GM08714 (cell line): Measurements from ENCODE around the gene PRMT7.

Source experiments
- H3K4me3 ChIP-seq: fragments of 200-500 bp; sonication (Bioruptor generic); 2 replicates; pipeline ENCODE4 v1.5.1; 2014; ENCODE audit warnings: mild to moderate bottlenecking, low read length, inconsistent platforms
- ZNF274 ChIP-seq: IDR thresholded peaks from 2 replicates; pipeline ENCODE4 v1.6.1; 2012; ENCODE audit warnings: mild to moderate bottlenecking, low read depth, low read length

The PRMT7 gene

DNA sequence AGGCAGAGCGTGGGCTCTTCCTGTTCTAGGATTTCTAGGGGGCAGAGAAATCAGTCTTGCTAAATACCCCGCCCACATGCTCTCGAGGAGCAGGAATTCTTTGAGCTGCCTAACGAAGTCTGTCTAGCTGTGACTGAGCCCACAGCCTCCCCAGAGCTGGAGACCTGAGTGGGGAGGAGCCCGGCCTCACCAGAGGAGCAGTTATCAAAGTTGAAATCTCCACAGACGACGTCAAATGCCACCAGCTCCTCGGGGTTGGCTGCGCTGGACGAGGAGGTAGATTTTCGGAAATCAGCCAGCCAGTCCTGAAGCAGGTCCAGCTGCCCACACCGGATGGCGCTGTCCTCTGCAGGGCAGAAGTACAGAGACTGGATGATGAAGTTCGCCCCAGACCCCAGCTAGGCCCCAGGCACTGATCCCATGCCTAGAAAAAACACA lies 53.8 kb downstream of the PRMT7 start:
- no peak overlapping the region for H3K4me3 ChIP-seq
- no peak for TF ChIP-seq ZNF274

GRCh38 chr16:68365167-68365817 lies 54.5 kb downstream of the PRMT7 start:
- no peak overlapping the region for H3K4me3 ChIP-seq
- TF ChIP-seq ZNF274, result no peak

DNA sequence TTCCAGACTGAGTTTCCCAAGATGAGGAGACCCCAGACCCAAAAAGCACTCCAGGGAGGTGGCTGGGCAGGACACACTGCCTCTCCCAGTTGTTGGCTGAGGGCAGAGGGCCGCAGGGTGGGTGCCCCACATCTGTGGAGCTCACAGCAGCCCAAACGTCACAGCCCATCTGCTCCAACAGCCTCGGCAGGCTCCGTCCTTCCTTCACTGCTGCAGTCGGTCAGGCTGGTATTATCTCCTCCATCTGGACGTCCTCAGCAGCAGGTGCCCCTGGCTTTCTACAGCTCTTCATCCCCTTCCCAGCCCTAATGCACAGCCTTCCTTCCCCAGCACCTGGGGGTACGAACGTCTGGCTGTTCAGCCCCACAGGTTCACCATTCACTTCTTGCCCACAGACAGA lies 55.2 kb downstream of the PRMT7 start:
- H3K4me3 ChIP-seq, result no peak overlapping the region
- TF ChIP-seq ZNF274, result no peak

DNA sequence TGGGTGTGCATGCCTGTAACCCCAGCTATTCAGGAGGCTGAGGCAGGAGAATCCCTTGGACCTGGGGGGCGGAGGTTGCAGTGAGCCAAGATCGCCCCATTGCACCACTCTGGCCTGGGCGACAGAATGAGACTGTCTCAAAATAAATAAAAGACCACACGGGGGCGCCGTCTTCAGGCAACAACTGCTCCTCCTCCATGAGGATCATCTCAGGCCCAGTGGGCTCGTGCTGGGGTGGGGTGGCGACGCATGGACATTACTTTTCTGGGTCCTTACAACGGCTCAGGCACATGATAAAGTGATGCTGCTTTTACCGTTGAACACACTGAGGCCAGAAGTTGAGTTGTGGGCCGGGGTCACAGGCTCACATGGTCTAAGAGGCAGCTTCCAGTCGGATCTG lies 56.2 kb downstream of the PRMT7 start:
- no peak for TF ChIP-seq ZNF274

DNA sequence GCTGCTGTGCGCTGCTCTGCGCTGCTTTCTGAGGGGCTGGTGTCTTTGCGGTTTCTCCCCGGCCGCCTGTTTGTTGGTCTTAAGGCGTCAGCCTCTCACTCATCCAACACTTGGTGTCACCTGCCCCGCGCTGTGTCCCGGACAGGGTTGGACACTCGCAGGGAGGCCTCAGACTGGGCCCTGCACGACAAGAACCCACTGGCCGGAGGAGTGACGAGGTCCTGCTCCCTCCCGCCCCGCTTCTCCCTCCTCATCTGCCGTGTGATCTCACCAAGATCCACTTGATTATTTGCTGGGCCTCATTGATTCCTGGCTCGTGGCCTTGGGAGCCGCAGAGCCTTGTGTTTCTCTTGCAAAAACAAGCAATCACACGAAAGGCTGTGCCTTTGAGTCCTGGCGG lies 56.6 kb downstream of the PRMT7 start:
- TF ChIP-seq ZNF274, result no peak
- H3K4me3 ChIP-seq, result no peak overlapping the region

More for the DNA sequence above, 56.2 kb downstream of the PRMT7 start:
- no peak overlapping the region for H3K4me3 ChIP-seq

- TF ChIP-seq ZNF274, result no peak
- no peak overlapping the region for H3K4me3 ChIP-seq
Observed at GRCh38 chr16:68367891-68368290, 57.1 kb downstream of the PRMT7 start.

DNA sequence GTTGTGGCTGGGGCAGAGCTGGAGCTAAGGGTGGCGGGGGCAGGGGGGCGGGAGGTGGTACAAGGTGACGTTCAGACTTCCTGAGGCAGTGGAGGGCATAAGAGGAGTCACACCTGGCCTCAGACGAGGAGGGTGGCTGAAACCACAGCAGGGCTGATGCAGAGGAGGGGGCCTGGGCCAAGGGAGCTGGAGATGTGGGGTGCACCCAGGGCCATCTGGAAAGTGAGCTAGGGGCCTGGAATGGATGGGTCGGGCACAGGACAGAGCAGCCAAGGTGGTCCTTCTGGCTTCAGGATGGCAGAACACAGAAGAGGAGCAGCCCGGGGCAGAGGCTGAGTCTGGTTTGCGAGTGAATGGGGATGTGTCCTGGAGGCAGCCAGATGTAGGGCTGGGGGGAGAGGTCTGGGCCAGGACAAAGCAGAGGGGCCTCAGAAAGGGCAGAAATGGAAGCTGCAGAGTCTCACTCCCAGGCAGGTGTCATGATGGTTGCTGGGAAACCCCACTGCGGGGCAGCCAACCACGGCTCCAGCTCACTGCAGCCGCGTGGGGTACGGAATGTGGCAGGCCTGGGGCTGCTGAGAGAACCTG lies 57.6 kb downstream of the PRMT7 start:
- no peak for TF ChIP-seq ZNF274
- H3K4me3 ChIP-seq, result no peak overlapping the region; the same call in 1 of the 2 replicates

DNA sequence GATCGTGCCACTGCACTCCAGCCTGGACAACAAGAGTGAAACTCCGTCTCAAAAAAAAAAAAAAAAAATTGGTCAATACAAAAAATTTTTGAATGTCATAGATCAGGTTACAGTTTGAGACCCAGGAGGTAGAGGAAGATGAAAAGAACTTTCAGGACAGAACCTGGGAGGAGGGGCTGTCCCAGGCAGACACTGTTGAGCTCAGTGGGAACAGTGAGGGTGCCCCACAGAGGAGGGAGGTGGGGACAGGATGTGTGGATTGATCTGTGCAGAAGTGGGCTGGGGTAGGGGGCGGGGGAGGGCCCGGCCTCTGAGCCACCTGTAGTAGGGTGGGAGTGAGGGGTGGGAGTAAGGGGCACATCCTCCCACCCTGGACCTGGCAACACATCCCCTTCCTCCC lies 58.3 kb downstream of the PRMT7 start:
- no peak for TF ChIP-seq ZNF274
- H3K4me3 ChIP-seq, result no peak overlapping the region; the same call in 1 of the 2 replicates

DNA sequence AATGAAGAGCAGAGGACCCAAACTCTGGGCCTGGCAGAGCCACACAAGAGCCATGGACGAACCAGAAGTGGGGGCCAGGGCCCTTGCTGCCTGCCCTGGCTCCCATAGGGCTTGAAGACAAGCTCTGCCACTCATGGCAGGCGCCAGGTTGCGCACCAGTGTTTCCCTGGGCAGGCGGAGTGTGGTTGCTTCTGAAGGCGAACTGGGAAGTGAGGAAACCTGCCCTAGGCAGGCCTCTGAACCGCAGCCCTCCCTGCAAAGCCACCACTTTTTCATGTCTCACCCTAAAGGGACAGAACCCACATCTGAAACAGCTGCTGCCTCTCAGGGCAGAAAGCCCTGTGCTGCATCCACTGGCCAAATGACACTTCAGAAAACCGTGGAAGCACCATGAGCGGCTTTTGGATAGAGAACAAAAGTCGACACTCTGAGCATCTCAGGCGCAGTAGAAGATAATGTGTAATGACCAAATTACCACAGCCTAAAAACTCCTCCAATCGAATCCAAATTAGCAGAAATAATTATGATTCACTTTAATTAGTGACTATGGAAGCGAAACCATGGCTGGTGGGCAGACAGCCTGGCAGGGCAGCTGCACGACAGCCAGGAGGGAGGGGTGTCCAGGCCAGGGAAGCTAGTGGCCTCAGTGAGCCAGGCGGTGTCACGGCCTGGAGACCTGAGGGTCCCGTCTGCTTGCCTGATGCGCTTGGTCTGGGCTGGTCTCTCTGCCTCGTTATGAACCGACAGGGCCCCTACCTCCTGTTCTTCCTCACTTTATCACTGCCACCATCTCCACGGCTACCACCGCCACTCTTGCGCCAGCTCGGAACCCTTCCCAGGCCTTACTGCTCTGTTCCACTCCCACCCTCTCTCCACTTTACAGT lies 59.1 kb downstream of the PRMT7 start:
- no peak for TF ChIP-seq ZNF274
- no peak overlapping the region; the same call in 1 of the 2 replicates for H3K4me3 ChIP-seq

- no peak overlapping the region for H3K4me3 ChIP-seq
- TF ChIP-seq ZNF274, result no peak
Observed at GRCh38 chr16:68370581-68371275, 59.9 kb downstream of the PRMT7 start.

- H3K4me3 ChIP-seq, result no peak overlapping the region
- TF ChIP-seq ZNF274, result no peak
Observed at GRCh38 chr16:68371276-68371651, 60.4 kb downstream of the PRMT7 start.

DNA sequence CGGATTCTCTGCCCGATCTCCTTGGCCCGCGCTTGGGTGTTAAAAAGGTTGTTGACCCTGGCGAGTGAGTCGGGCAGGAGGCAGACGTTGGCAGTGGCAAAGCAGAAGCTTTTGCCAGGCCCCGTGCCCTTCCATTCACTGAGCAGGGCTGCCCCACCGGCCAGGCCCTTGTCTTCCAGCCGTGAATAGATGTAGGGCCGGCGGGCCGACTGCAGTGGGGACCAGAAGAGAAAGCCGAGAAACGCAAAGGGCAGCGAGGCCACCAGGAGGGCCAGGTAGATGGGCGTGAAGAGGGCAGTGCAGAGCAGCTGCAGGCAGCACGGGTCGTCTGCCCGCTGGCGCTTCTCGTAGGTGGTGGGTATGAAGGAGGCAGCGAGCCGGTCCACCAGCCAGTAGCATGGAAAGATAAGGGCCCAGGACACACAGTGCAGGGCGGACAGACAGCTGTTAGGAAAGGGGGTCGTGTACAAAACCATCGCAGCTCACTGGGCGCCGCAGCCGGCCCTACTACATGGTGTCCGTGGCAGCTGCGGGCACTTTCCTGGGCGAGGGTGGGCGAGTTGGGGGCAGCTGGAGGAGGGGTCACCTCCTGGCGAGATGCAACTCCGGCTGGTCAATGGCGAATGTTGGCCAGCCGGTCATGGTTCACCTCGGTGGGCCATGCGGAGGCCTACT lies 61.0 kb downstream of the PRMT7 start:
- H3K4me3 ChIP-seq, result no peak overlapping the region
- no peak for TF ChIP-seq ZNF274

DNA sequence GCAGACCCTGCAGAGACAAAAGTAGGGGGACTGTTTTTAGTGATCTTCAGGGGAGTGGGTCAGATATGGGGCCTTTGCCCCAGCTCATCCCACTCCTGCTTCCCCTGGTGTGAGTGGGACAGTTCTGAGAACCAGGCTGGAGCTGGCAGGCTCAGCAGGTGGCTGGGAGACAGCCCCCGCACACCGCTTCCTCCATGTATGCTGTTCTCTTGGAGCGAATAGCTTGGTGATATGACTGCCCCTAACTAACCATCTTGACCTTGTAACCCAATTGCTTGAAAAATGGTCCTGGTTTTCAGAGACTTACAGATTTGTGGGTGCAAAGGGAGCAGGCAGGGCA lies 61.5 kb downstream of the PRMT7 start:
- no peak overlapping the region for H3K4me3 ChIP-seq
- no peak for TF ChIP-seq ZNF274

DNA sequence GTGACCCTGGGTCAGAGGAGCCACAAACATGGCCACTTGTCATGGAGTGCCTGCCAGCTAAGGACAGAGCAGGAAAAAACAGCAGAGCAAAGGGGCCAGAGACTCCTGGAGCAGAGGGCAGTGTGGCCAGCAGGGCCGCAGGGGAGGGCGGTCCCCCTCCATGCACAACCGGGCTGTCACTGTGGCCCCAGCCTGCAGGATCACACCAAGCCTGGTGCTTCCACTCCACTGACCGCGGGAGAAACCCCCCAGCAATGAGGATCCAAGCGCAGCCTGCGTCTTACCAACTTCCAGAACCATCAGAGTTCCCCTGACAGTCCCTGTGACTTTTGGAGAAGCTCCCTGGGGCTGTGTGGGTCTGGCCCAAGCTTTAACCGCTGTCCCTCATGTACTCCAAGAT lies 62.0 kb downstream of the PRMT7 start:
- no peak overlapping the region for H3K4me3 ChIP-seq
- TF ChIP-seq ZNF274, result no peak
